Psoas muscle (tissue), 8 donors: ENCODE results near the gene LCE1E. TPM values are rescaled to one million over a fixed set of nuclear protein-coding genes. Genes with fewer than 3 reads are reported as not detected.

Source experiments
- ATAC-seq, 4 donors: fragments of 200-7000 bp; cut with Tn5 transposase; one replicate each; pipeline ENCODE4 v1.9.1; 2020; ENCODE audit warnings: moderate library complexity in 3 of 4, mild to moderate bottlenecking in 2 of 4
- DNase-seq, 2 donors: peaks; one replicate each; pipeline ENCODE4 v3.0.0-alpha.2; 2020
- H3K27ac ChIP-seq: fragments of 200-600 bp; one replicate; pipeline ENCODE4 v1.8.0; 2022
- H3K27me3 ChIP-seq, 3 donors: fragments of 200-600 bp in 1 of 3; one replicate each; pipeline versions ENCODE4 v1.6.1 to v1.8.0; 2013 to 2022; ENCODE audit warnings: low read length in 2 of 3, mild to moderate bottlenecking in 2 of 3, moderate library complexity in 1 of 3; ENCODE audit not compliant: insufficient read depth in 3 of 3
- H3K36me3 ChIP-seq, 2 donors: fragments of 200-600 bp in 1 of 2; one replicate each; pipeline versions ENCODE4 v1.6.1 to v1.8.0; 2013 to 2022; ENCODE audit warnings: low read depth in 1 of 2, mild to moderate bottlenecking in 1 of 2, moderate library complexity in 1 of 2; ENCODE audit not compliant: insufficient read depth in 1 of 2
- H3K4me1 ChIP-seq: fragments of 200-600 bp; one replicate; pipeline ENCODE4 v1.8.0; 2022
- H3K4me3 ChIP-seq: fragments of 200-600 bp; one replicate; pipeline ENCODE4 v1.8.0; 2022; ENCODE audit warnings: mild to moderate bottlenecking
- H3K9me3 ChIP-seq: fragments of 200-600 bp; one replicate; pipeline ENCODE4 v1.8.0; 2022
- WGBS, 3 donors: extraction: QIAGEN DNeasy Blood & Tissue Kit; methylation state at CpG; one replicate each; pipeline versions ENCODE4 v1.1.6 to v1.1.7; 2013; 5-methylcytosine and 5-hydroxymethylcytosine counted together
- intact Hi-C, 2 donors: fragments of 100-400 bp; cut with DNase I; formaldehyde crosslinking; loops; one replicate each; pipeline versions ENCODE4 v1.11.0 to v1.14.2; 2022
- polyA plus RNA-seq, 3 donors: library from polyadenylated mRNA; stranded (reverse); fragments of 200-250 nt; gene quantifications; one replicate each; pipeline ENCODE4 v1.2.3, GENCODE V29; 2013
- total RNA-seq, 4 donors: library from RNA; stranded (reverse); fragmentation: NEBNext Ultra II Directional in 2 of 4; extraction: Animal tissue kit (Norgen Biotek cat#: 25700) in 2 of 4; gene quantifications; one replicate each; pipeline versions ENCODE4 v1.2.1 to v1.2.4, GENCODE V29; 2021 to 2023
- TF ChIP-seq, protein P1 (sequence below): fragments of 200-600 bp; IDR thresholded peaks from one replicate; pipeline ENCODE4 v1.8.0; 2022; ENCODE audit warnings: antibody characterized with exemption
- donor health status: healthy with polysubstance abuse.
- donor health status: DM: no; HTN: no; CAD: no; lungs with moderate emphysema.
- donor health status: Bipolar disorder and iron deficiency.
- donor health status: healthy.
- donor health status: DM: yes; HTN: yes; CAD: no.
- donor health status: DM: no; HTN: no; CAD: no.
- donor health status: DM: no; HTN: no; CAD: no.
- donor health status: DM: yes; HTN: yes; CAD: no.

The LCE1E gene
- total and polyA plus RNA-seq, 7 donors: not detected

DNA sequence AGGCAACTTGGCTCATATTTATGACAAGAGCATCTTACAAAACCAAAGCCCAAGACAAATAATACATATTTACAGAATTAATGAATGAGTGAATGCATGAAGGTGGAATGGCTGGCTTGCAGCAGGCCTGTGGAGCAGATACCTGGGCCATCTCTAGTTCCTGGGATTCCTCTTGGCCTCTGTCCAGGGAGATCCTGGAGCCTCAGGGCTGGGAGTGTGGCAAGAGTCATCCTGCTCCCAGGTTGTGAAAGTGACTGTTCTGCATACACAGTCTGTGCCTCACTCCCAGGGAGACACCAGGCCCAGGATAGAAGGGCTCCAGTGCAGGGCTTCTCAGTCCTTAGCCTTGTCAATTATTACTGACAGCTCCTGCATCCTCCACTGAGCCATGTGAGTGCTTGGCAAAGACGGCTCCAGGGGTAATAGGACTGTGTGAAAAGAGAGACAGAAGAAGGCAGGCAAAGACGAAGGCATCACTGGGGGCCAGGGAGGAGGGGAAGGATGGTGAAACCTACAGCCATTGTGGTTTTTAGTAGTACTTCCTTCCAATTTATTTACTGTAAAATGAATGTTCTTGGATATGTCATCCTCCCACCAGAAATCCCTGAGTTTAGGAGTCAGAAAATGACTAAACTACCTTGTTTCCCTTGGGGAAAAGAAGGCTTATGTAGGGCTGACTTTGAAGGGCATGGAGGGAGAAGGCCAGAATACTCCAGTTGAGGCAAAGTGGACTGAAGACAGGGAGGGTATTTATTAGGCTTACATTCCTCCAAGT, 42.5 kb upstream of the LCE1E start:
- TF ChIP-seq, protein P1, sequence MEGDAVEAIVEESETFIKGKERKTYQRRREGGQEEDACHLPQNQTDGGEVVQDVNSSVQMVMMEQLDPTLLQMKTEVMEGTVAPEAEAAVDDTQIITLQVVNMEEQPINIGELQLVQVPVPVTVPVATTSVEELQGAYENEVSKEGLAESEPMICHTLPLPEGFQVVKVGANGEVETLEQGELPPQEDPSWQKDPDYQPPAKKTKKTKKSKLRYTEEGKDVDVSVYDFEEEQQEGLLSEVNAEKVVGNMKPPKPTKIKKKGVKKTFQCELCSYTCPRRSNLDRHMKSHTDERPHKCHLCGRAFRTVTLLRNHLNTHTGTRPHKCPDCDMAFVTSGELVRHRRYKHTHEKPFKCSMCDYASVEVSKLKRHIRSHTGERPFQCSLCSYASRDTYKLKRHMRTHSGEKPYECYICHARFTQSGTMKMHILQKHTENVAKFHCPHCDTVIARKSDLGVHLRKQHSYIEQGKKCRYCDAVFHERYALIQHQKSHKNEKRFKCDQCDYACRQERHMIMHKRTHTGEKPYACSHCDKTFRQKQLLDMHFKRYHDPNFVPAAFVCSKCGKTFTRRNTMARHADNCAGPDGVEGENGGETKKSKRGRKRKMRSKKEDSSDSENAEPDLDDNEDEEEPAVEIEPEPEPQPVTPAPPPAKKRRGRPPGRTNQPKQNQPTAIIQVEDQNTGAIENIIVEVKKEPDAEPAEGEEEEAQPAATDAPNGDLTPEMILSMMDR: no peak
- H3K27me3 ChIP-seq: no peaks in the 10 kb centered on the region
- H3K36me3 ChIP-seq: no peaks in the 10 kb centered on the region
- intact Hi-C loops: no loop called here
- no peaks in the 10 kb centered on the region for H3K9me3 ChIP-seq
- H3K4me3 ChIP-seq: no peak overlapping the region
- ATAC-seq (no peak), DNase-seq (no peak)
- no peaks in the 10 kb centered on the region for H3K4me1 ChIP-seq
- WGBS, 3 donors: 61 to 75% (median 61%) methylated on average over 2 of the region's 2 CpGs
- no peak overlapping the region for H3K27ac ChIP-seq

DNA sequence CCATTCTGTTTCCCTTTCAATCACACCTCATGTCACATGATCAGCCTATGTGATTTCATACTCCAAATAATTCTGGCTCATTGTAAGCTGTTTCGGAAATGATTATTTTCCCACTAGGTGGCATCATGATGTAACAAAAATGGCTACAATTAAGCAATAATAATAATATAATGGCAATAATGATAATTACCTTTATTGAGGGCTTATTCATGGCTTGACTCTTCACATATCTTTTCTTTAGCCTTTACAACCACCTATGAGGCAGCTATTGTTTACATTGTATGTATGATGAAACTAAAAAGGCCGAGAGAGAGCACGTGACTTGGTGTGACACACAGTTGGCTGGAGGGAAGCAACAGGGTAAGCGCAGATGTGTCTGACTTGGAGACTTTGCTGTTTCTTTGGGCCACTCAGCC, 40.8 kb upstream of the LCE1E start:
- Histone ChIP-seq H3K27me3 (no peaks in the 10 kb centered on the region), H3K4me1 (no peaks in the 10 kb centered on the region), H3K27ac (no peak overlapping the region), H3K36me3 (no peaks in the 10 kb centered on the region), H3K4me3 (no peak overlapping the region), H3K9me3 (no peaks in the 10 kb centered on the region)
- TF ChIP-seq, protein P1: no peak
- intact Hi-C loops: no loop called here
- 70 to 74% (median 71%) methylated on average over 4 of the region's 4 CpGs for WGBS, 3 donors
- ATAC-seq (no peak), DNase-seq (no peak)

DNA sequence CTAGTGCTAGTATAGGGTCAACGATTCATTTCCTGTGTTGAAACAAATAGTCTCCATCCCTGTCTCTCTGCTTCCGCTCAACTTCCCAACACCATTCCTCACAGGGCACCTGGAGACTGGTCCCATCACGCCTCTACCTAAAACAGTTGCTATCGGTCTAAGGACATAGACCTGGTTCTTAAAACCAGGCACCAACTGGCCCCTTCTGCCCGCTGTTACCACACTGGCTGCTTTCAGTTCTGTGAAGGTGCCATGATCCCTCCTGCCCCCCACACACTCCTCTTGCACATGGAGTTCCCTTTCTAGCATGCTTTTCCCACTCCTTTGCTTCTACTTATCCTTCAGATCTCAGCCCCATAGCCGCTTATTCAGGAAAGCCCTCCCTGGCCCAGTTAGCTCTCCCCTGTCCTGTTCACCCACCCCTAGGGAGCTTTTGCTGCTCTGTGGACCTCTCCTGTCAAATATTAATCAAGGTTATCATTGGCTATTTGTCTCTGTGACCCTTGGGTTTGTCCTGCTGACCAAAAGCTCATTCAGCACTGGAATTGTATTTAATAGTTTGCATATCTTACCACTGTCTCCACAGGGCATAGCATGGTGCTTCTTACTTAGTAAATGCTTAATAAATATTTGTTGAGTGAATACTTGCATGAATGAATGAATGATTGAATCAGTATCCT, 40.2 kb upstream of the LCE1E start:
- ATAC-seq (no peak), DNase-seq (no peak)
- Histone ChIP-seq H3K27ac (no peak overlapping the region), H3K4me1 (no peaks in the 10 kb centered on the region), H3K36me3 (no peaks in the 10 kb centered on the region), H3K4me3 (no peak overlapping the region), H3K27me3 (no peaks in the 10 kb centered on the region), H3K9me3 (no peaks in the 10 kb centered on the region)
- TF ChIP-seq, protein P1: no peak
- intact Hi-C loops: no loop called here
- WGBS, 3 donors: 83 to 85% (median 85%) methylated on average over 6 of the region's 6 CpGs

DNA sequence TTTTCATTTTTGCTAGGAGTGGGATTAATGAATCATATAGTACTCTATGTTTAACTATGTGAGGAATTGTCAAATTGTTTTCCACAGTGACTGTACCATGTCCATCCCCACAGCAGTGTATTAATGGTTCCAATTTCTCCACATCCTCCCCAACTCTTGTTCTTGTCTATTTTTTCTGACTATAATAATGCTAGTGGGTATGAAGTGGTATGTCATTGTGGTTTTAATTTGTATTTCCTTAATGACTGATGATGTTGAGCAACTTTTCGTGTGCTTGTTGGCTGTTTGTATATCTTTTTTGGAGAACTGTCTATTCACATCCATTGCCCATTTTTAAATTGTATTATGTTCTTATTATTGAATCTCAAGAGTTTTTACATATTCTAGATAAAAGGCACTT, 38.2 kb upstream of the LCE1E start:
- WGBS, 3 donors: 40 to 59% (median 50%) methylated on average over 1 of the region's 1 CpG
- TF ChIP-seq, protein P1: no peak

More for the DNA sequence above, 38.2 kb upstream of the LCE1E start:
- Histone ChIP-seq H3K4me3 (no peak overlapping the region), H3K27ac (no peak overlapping the region), H3K9me3 (no peaks in the 10 kb centered on the region), H3K36me3 (no peaks in the 10 kb centered on the region), H3K27me3 (no peaks in the 10 kb centered on the region), H3K4me1 (no peaks in the 10 kb centered on the region)
- ATAC-seq (no peak), DNase-seq (no peak)
- intact Hi-C loops: no loop called here
